T-helper 2 cell treated with Interferon-gamma antibody and Interleukin-4, amounts not matched to agents 100 ng/mL and 5 ng/mL, for 36 hours (primary cell): ENCODE data around the gene PEF1. TPM values are rescaled to one million over a fixed set of nuclear protein-coding genes. Genes with fewer than 3 reads are reported as not detected.

ENCODE experiments used
- intact Hi-C: fragments of 100-400 bp; cut with micrococcal nuclease; formaldehyde crosslinking; loops from one replicate; pipeline ENCODE4 v1.15.1; 2023
- total RNA-seq: library from RNA; stranded (reverse); gene quantifications from 2 replicates; pipeline ENCODE4 v1.2.3, GENCODE V29; 2022

PEF1 gene
- total RNA-seq, 1 donor from 2014 or later: 47.9 TPM

DNA sequence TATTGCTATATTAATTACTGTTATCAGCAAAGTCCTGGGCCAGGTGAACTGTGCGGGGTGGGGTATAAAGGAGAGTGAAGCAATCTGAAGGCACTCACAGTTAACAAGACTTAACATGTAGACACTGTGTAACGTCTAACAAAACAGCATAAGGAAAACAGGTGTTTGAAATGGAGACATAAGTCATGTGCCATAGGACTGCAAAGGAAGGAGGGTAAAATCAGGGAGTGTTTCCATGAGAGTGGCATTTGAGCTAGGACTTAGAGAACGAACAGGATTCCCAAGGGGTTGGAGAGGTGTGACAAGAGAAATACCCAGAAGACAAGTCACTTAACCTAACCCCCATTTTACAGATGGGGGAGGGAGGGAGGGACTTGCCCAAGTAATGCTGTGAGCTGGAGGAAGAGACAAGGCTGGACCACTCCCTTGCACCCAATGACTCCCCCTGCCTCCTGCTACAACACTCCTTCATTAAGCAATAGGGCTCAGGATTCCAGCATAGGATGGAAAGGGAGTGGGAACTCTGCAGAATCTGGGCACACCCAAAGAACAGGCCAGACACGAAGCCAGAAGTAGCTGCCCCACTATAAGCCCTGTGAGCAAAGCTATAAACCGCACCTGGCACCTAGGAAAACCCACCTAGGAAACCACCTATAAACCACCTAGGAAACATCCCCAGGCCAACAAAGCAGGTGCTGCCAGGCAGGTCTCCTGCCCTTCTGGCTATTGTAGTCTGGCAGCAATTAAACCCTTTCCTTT, 6.6 kb downstream of the PEF1 start:
- intact Hi-C loops: no loop called here

DNA sequence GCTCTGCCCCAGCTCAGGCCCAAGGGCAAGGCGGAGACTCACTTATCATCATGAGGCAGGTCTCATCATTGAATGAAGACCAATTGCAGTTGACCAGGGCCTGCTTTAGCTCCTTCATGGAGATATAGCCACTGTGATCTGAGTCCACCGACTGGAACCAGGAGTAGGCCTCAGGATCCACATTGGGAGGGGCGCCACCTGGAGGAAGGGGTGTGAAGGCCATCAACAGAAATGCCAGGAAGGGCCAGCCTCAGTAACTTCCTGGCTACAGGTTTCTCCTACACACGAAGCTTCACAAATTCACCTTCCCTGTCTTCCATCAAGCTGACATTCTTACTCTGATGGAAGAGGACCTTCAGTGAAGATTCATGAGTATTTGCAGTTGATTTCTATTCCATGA, 11.6 kb downstream of the PEF1 start:
- intact Hi-C loops: no loop called here

DNA sequence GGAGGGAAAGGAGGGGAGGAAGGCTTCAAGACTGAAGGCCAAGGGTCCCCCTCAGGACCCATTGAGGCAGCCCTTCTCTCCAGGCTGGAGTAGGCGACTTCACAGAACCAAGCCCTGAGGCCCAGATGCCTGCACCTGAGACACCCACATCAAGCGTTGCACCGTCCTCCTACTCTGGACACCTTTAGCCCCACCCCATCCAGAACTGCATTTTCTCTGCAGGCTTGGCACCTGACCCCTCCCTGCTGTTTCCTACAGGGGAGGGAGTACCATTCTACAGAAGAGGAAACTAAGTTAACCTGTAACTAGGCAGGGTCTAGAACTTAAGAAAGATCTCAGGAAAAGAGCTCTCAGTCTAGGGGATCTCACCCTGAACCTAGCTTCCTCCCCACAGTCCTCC, 12.0 kb downstream of the PEF1 start:
- intact Hi-C loops: no loop called here

DNA sequence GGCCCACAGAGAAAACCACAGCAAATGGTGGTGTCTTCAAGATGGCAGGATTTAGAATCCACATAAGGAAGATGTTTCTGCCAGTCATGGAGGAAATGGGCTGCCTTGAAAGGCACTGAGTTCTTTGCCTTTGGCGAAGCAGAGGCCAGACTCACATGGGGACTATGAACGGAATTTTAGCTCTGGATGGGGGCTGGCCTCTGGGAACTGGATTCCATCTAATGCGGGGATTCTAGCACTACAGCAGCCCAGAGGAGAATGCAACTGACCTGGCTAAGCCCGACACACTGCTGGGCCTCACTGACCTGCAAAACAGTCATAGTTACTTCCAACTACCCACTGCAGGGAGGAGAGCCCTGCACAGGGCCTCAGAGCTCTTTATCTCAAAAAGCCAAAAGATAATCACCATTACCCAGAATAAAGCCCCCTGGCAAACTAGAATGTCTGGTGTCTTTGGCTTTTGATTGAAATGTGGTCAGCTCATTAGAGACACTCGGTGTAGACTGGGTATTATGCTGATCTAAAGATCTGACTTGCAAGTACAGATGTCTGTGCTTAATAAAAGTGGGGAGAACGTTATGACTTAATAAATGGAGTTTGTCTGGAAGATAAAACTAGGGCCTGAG, 15.6 kb downstream of the PEF1 start:
- intact Hi-C loops: no loop called here

DNA sequence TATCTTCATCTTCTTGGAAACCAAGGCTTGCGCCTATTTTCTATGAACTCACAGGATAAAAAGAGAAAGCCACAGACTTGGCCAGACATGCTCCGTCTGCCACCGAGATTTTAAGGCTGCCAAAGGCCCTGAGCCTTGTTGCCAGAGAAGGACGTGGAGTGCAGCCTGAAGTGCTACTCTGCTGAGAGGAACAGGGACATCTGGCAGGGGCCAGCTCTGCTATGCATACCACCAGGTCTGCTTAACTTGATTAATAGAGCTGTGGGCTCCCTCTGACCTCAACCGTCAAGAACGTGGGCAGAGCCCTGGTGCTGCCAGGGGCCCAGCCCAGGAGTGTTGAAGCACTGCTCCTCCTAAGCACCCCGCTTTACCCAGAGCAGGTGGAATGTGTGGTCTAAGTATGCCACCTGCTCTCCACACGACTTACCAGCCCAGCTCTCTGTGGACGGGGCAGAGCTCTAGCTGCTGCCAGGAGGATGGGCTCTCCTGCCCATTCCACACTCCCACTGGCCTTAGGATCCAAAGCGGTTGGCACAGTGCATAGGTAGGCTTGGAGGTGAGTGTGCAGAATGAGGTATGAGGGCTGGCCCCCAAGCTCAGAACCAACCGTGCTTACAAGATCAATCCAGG, 16.6 kb downstream of the PEF1 start:
- intact Hi-C loops: no loop called here

DNA sequence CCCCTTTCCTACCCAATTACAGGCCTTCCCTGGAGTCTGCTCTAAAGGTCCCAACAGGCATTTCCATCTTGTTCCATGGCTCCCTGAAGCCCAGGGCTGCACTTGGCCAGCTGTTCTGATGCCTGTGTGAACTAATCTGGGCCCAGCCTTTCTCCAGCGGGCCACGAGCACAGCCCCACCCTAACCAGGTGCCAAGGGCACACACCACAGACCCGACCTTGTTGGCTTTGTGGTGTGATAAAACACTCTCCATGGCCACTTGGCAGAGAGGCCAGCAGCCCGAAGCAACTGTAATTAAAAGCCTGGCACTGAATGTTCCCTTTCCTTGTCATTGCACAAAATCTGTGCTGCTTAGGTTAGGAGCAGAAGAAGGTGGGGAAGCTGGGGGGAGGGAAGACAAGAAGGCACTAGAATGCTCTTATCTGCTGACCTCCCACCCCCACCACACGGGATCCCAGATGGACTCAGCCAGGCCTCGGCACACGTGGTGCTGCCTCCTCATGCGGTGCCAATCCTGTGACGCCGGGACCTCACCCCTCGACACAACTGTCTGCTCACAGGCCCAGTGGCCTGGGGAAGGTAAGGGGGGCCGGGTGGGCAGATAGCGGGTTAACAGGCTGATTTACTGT, 17.3 kb downstream of the PEF1 start:
- intact Hi-C loops: no loop called here

DNA sequence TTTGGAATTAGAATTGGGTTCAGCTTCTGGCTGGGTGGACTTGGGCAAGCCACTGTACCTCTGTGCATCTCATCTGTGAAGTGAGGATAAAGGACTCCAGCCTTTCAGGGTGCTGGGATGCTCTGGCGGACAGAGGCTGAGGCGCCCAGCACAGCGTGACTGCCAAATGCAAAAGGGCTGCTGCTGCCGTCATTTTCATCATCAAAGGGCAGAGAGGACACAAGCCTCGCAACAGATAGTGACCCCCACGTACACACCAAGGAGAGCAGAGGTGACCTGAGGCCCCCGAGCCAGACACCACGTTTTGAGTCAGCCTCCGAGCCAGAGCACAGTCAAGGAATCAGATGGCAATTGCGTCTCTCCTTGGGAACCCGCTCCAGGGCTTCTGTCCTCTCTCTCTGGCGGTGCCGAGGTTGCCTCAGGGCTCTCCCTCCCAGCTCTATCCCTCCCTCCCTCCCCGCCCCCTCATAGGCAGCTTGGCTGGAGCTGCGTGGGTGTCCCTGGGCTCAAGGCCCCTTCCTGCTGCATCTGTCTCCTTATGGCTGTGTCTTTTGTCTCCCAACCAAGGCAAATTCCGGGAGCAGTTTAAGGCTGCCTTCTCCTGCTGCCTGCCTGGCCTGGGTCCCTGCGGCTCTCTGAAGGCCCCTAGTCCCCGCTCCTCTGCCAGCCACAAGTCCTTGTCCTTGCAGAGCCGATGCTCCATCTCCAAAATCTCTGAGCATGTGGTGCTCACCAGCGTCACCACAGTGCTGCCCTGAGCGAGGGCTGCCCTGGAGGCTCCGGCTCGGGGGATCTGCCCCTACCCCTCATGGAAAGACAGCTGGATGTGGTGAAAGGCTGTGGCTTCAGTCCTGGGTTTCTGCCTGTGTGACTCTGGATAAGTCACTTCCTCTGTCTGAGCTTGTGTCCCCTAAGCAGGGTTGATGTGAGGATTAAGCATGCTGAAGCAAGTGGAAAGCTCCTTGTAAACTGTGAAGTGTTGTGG, 18.2 kb downstream of the PEF1 start:
- intact Hi-C loops: no loop called here

DNA sequence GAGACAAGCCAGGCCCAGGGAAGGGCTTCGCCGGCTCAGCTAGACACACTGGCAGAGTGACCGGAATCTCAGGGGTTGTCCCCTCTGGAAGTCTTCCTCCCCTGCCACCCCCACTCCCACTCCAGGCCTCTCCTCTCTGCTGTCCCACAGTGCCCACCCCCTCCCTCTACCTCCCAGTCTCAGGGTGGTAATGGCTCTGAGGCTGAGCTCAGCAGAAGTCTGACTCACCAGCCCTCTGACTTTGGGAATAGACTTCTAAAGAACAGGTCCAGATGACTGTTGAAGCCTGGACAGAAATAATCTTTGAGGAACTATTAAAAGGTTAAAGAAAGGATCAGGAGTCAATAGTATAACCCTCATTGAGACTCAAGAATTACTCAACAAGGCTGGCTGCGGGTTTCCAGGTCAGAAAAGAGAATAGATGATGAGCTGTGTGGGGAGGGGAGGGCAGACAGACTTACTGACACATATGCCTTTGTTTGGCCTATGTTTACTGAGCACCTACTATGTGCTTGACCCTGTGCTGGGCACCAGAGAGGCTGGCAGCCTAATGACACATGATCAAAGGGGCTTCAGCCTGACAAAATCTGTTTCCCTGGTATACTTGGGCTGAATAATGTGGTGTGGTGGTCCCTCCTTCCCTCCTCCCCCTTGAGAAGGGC, 19.0 kb downstream of the PEF1 start:
- intact Hi-C loops: no loop called here

DNA sequence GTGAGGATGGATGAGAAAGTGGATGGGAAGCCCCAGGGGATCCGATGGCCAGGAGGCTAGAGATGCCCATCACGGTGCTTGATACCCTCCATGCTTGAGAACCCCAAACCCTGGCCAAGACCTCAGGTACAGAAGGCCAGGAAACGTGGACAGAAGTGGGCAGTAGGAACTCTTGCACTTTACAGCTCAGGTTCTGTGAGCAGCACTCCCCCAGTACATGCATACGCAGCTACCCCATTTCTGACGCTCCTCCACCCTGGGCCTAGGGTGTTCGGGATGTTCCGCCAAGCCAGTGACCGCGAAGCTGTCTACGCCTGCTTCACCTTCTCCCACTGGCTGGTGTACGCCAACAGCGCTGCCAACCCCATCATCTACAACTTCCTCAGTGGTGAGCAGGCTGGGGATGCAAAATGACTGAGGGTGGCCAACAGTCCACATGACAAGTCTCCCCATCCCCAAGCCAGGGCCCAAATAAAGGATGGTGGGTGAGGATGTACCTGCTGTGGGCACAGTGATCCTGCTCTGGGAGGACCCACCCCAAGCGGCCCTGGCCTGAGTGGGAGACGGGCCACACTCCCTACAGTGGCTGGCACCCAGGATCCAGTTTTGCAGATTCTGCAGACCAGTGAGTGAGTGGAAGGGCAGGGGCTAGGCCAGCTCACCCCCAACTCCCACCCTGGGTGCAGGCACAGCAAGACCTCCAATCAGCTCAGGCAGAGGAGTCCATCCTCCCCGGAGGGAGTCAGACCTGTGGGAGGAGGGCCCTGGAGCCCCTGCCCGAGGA, 19.8 kb downstream of the PEF1 start:
- intact Hi-C loops: no loop called here

DNA sequence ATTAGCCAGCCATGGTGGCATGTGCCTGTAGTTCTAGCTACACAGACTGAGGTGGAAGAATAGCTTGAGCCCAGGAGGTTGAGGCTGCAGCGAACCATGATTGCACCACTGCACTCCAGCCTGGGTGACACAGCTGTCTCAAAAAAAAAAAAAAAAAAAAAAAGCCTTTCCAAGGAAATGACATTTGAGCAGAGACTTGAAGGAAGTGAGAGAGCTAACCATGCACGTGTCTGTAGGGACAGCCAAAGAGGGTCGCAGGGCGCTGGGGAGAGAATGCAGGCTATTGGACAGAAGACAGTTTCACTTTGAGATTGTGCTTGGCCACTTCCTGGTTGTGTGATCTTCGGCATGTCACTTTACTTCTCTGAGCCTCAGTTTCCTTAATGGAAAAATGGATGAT, 20.4 kb downstream of the PEF1 start:
- intact Hi-C loops: no loop called here

DNA sequence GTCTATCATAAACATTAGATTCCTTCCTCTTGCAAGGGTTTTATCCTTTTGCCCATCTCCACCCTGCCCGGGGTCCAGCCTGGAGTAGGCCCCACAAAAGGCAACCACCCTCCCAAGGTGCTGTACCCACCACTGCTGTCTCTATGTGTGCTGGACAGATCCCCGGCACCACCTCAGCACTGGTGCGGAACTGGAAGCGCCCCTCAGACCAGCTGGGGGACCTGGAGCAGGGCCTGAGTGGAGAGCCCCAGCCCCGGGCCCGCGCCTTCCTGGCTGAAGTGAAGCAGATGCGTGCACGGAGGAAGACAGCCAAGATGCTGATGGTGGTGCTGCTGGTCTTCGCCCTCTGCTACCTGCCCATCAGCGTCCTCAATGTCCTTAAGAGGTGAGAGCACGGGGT, 21.3 kb downstream of the PEF1 start:
- intact Hi-C loops: no loop called here

DNA sequence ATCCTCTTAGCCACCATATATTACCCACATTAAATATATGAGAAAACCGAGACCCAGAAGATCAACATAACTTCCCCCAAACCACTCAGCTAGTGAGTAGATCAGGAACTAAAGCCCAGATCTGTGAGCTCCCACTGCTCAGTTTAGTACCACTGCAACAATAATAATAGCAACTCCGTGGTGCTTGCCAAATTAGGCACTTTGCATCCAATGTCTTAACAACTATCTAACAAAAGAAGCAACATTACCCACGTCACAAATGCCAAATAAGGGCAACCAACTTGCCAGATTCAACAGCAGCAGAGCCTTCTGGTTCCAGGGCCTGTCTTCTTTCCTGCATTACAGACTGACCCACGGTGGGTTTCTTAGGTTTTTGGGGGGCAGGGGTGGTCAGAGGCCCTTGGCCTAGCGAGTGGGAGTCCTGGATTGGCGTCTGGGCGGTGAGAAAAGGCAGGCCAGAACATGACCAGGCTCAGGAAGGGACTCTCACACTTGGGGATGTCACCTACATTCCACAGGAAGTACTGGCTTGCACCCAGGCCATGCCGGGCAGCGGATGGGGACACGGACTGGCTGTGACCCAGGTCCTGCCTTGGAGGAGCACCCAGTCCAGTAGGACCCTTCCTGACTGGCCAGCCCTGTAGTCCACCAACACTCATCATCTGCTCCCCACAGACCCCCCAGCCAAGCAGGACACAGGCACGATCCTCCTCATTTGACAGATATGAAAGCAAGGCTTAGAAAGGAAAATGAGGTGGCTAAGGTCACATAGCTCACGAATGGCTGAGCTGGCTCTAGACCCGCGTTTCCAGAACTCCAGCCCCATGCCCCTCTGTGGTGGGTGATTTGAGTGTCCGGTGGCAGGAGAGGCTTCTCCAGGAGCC, 22.6 kb downstream of the PEF1 start:
- intact Hi-C loops: no loop called here

DNA sequence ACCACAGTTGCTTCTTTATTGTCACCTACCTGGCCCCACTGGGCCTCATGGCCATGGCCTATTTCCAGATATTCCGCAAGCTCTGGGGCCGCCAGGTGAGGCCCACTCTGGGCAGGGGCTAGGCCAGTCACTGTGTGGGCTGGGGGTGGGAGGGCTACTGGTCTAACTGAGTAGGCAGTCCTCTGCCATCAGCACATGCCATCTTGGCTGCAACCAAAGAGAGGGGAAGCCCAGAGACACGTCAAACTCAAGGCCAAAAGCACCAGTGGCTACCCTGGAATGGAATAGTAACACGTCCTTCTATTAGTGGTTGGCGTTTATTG, 23.2 kb downstream of the PEF1 start:
- intact Hi-C loops: no loop called here

DNA sequence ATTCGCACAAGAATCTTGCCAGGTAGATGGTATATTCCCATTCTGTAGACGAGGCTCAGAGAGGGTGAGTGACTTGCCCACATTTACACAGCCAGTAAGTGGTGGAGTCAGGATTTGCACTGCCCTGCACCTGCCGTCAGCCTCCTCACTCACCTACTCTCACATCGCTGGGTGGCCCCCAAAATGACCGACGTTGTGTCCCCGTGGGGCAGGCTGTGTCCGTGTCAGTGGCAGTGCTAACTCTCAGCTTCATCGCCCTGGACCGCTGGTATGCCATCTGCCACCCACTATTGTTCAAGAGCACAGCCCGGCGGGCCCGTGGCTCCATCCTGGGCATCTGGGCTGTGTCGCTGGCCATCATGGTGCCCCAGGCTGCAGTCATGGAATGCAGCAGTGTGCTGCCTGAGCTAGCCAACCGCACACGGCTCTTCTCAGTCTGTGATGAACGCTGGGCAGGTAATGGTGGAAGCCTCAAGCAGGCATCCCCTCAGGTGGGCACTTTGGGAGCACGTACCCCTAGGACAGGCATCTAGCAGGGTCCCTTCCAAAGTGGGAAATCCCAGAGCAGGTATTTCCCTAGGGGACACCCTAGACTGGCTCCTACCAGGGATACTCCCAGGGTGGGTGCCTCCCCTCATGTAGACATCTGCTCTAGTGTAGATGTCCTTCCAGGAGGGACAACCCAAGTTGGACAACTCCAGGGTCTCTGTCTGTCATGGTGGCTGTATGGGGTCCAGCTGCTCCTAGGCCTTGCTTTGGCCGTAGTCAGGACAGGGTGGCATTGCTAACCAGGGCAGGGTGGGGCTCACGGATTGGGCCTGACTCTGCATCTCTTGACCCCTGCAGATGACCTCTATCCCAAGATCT, 23.8 kb downstream of the PEF1 start:
- intact Hi-C loops: no loop called here

DNA sequence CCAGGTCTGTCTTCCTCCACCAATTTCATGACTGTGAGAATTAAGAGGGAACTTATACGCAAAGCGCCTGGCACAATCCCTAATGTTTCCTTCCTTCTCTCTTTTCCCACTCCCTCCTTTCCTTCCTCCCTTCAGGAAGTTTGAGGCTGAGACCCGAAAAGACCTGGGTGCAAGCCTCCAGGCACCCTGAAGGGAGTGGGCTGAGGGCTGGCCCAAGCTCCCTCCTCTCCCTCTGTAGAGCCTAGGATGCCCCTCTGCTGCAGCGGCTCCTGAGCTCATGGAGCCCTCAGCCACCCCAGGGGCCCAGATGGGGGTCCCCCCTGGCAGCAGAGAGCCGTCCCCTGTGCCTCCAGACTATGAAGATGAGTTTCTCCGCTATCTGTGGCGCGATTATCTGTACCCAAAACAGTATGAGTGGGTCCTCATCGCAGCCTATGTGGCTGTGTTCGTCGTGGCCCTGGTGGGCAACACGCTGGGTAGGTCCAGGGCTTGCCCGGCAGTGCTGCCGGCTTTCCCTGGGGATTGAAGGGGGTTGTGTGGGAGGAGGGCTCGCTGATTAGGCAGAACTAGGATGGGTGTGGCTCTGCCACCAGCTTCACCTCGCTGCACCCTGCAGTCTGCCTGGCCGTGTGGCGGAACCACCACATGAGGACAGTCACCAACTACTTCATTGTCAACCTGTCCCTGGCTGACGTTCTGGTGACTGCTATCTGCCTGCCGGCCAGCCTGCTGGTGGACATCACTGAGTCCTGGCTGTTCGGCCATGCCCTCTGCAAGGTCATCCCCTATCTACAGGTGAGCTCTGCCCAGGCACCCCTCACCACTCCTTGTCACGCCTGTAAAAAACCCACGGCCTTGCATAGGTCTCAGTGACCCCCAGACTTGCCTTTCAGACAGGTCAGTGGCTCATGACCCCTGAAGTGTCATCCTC, 25.5 kb downstream of the PEF1 start:
- intact Hi-C loops: loop anchor here (2.0 kb wide), 1 partner anchor 54 kb away; no protein-coding TSS in a partner anchor

DNA sequence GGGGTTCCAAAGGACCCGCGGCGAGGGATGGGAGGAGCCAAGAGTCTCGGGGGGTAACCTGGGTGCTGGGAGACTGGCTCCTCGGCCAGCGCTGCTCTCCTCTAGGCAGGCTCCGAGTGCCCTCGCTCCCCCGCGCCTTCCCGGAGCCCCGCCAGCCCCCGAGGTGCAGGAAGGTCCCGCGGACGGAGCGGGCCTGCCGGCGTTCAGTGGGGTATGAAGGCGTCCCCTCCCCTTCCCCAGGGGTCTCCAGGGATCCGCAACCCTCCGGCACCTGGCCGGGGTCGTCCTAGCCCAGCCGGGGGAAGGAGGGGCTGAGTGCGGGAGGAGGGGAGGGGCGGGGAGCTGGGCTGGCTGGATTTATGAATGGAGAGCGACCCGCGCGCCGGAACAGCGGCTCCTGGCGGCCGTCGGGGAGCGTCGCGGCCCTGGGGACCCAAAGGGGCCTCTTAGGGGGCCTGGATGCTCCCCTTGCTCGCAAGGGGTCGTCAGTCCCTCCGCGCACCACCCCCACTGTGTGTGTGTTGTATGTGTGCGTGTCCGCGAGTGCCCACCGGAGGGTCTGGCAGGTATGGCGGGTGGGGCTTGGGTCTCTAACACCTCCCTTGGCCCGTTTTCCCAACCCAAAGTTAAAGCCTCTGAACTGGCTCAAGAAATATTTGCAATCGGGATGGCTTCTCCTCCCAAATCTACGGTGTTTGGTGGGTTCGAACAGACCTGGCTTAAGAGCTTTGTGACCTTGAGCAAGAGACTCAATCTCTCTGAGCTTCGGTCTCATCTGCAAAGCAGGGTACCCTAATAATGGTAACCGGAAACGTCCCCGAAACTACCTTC, 26.5 kb downstream of the PEF1 start:
- intact Hi-C loops: loop anchor here (2.0 kb wide), 1 partner anchor 53 kb away; no protein-coding TSS in a partner anchor
